Ishikawa (cell line): ENCODE results near the gene PIEZO2.

Experiments used
- CREB1 ChIP-seq: IDR thresholded peaks from 2 replicates; pipeline ENCODE4 v1.6.1; 2012; ENCODE audit warnings: low read depth
- EP300 ChIP-seq: IDR thresholded peaks from 2 replicates; pipeline ENCODE4 v1.6.1; 2012; ENCODE audit warnings: borderline replicate concordance
- NFIC ChIP-seq: IDR thresholded peaks from 2 replicates; pipeline ENCODE4 v1.6.1; 2012
- TAF1 ChIP-seq: IDR thresholded peaks from 2 replicates; pipeline ENCODE4 v1.6.1; 2012; ENCODE audit warnings: low read depth, mild to moderate bottlenecking
- TEAD4 ChIP-seq: IDR thresholded peaks from 2 replicates; pipeline ENCODE4 v1.6.1; 2012
- TF ChIP-seq, protein P1 (sequence below): IDR thresholded peaks from 2 replicates; pipeline ENCODE4 v1.6.1; 2012
- TF ChIP-seq, protein P2 (sequence below): IDR thresholded peaks from 2 replicates; pipeline ENCODE4 v1.6.1; 2012; ENCODE audit warnings: low read depth, mild to moderate bottlenecking
- TF ChIP-seq, protein P3 (sequence below): IDR thresholded peaks from 2 replicates; pipeline ENCODE4 v1.6.1; 2012

DNA sequence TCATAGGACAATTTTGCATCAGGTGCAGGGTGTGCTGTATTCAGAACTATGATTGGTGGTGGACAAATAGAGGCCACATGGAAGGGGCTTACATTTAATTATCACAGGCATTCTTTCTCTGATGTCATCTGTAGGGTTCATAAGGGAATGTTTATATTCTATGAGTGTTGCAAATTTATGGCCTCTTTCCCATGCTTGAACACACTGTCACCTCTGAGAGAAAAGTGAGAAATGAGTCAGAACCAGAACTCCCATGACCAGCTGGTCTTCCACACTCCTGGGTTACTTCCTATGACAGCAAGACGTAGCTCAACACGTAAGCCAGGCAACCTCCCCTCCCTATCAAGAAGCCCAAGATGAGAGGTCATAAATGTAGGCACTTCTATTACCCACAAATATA lies 310.8 kb downstream of the PIEZO2 start:
- no peak for TF ChIP-seq EP300
- TF ChIP-seq, protein P1, sequence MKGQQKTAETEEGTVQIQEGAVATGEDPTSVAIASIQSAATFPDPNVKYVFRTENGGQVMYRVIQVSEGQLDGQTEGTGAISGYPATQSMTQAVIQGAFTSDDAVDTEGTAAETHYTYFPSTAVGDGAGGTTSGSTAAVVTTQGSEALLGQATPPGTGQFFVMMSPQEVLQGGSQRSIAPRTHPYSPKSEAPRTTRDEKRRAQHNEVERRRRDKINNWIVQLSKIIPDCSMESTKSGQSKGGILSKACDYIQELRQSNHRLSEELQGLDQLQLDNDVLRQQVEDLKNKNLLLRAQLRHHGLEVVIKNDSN = no peak
- TF ChIP-seq, protein P2, sequence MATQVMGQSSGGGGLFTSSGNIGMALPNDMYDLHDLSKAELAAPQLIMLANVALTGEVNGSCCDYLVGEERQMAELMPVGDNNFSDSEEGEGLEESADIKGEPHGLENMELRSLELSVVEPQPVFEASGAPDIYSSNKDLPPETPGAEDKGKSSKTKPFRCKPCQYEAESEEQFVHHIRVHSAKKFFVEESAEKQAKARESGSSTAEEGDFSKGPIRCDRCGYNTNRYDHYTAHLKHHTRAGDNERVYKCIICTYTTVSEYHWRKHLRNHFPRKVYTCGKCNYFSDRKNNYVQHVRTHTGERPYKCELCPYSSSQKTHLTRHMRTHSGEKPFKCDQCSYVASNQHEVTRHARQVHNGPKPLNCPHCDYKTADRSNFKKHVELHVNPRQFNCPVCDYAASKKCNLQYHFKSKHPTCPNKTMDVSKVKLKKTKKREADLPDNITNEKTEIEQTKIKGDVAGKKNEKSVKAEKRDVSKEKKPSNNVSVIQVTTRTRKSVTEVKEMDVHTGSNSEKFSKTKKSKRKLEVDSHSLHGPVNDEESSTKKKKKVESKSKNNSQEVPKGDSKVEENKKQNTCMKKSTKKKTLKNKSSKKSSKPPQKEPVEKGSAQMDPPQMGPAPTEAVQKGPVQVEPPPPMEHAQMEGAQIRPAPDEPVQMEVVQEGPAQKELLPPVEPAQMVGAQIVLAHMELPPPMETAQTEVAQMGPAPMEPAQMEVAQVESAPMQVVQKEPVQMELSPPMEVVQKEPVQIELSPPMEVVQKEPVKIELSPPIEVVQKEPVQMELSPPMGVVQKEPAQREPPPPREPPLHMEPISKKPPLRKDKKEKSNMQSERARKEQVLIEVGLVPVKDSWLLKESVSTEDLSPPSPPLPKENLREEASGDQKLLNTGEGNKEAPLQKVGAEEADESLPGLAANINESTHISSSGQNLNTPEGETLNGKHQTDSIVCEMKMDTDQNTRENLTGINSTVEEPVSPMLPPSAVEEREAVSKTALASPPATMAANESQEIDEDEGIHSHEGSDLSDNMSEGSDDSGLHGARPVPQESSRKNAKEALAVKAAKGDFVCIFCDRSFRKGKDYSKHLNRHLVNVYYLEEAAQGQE = no peak
- no peak for TF ChIP-seq TEAD4
- no peak for TF ChIP-seq NFIC
- TF ChIP-seq, protein P3, sequence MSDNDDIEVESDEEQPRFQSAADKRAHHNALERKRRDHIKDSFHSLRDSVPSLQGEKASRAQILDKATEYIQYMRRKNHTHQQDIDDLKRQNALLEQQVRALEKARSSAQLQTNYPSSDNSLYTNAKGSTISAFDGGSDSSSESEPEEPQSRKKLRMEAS = no peak
- TF ChIP-seq CREB1 = no peak
- no peak for TF ChIP-seq TAF1
